ENCODE results near the gene PXDN. TPM values are rescaled to one million over a fixed set of nuclear protein-coding genes. Genes with fewer than 3 reads are reported as not detected.

The PXDN gene
- total and polyA plus RNA-seq, 9 donors: 36.0 to 116 (median 54.5) TPM

DNA sequence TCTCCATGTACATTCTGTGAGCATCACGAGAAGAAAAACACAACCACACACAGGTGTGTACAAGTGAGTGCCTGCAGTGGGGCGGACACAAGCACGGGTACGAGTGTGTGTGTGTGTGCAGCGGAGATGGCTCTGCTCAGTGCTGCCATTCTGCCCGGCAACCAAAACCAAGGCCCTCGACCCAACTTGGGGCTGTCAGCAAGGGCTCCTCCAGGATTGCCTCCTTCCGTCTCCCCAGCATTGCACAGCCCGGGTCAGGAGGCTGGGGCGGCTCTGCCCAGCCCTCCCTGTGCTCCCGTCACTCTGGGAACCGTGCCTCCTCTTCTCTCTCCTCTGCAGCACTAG lies 66.5 kb downstream of the PXDN start:
- TF ChIP-seq EP300 (IDR thresholded peaks at IDR 0.05) (no peak), POLR2A (IDR thresholded peaks at IDR 0.05) (no peak)
- TF ChIP-seq, protein P1, sequence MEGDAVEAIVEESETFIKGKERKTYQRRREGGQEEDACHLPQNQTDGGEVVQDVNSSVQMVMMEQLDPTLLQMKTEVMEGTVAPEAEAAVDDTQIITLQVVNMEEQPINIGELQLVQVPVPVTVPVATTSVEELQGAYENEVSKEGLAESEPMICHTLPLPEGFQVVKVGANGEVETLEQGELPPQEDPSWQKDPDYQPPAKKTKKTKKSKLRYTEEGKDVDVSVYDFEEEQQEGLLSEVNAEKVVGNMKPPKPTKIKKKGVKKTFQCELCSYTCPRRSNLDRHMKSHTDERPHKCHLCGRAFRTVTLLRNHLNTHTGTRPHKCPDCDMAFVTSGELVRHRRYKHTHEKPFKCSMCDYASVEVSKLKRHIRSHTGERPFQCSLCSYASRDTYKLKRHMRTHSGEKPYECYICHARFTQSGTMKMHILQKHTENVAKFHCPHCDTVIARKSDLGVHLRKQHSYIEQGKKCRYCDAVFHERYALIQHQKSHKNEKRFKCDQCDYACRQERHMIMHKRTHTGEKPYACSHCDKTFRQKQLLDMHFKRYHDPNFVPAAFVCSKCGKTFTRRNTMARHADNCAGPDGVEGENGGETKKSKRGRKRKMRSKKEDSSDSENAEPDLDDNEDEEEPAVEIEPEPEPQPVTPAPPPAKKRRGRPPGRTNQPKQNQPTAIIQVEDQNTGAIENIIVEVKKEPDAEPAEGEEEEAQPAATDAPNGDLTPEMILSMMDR (IDR thresholded peaks at IDR 0.05): no peak

DNA sequence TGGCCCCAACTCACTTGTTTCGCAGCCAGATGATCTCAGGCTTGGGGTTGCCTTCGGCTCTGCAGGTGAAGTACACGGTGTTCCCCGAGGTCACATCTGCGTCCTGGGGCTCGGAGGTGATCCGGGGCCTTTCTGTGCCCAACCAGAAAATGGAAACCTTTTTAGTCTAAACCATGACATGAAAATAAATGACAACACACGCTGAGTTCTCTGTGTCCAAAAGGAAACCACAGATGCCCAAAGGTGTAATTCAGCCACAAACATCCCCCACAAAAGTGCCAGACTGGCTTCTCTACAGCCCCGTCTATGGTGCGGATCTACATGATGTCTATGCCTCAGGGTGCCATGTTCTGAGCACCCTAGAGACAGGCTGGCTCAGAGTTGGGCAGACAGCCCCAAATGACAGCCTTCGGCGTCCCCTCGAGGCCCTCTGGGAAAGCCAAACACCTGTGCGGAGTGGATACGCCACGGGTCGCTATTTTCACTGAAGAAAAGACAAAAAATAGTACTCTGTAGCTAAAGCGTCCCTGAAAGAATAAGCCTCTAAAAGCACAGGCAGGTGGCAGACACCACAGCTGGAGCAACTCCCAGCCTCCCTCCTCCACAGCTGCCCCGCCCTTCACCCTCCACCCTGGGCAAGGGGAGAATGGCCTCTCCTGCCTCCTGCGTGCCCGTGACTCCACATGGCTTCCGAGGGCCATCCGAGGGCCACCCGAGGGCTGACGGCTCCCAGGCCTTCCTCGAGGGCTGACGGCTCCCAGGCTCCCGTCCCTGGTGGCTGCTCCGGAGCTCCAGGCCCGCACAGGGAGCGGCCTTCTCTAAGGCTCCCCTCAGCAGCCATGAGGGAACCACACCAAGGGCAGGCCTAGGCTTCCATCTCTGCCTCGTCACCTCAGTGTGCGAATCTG lies 67.1 kb downstream of the PXDN start:
- Histone ChIP-seq H3K36me3 (no peaks in the 10 kb centered on the region), H3K27me3 (no peaks in the 10 kb centered on the region), H3K4me3 (no peak overlapping the region), H3K27ac (no peak overlapping the region), H3K4me1 (ENCODE audit: insufficient read depth) (no peaks in the 10 kb centered on the region), H3K9me3 (no peaks in the 10 kb centered on the region)
- TF ChIP-seq EP300 (IDR thresholded peaks at IDR 0.05) (no peak), POLR2A (IDR thresholded peaks at IDR 0.05) (no peak)
- TF ChIP-seq, protein P1 (IDR thresholded peaks at IDR 0.05): no peak
- peak in 2 of 5 donors; percentile 13 to 14 for DNase-seq
- WGBS, 3 donors: 75 to 87% (median 77%) methylated on average over 33 of the region's 33 CpGs
- intact Hi-C loops (cut with DNase I): loop anchor here in 2 of 4 donors (10.0 kb wide), 1 partner anchor 68 kb away; the partner anchor contains the start of gene PXDN (in 2 of the 2)

More for the DNA sequence above, 66.5 kb downstream of the PXDN start:
- no peaks in the 10 kb centered on the region for H3K9me3 ChIP-seq
- H3K36me3 ChIP-seq: no peaks in the 10 kb centered on the region
- intact Hi-C loops (cut with DNase I): loop anchor here in 2 of 4 donors (10.0 kb wide), 1 partner anchor 67 kb away; the partner anchor contains the start of gene PXDN (in 2 of the 2)
- H3K27ac ChIP-seq: no peak overlapping the region
- H3K4me1 ChIP-seq (ENCODE audit: insufficient read depth): no peaks in the 10 kb centered on the region
- no peak for DNase-seq
- H3K27me3 ChIP-seq: no peaks in the 10 kb centered on the region
- WGBS, 3 donors: 87 to 92% (median 91%) methylated on average over 12 of the region's 12 CpGs
- H3K4me3 ChIP-seq: no peak overlapping the region

DNA sequence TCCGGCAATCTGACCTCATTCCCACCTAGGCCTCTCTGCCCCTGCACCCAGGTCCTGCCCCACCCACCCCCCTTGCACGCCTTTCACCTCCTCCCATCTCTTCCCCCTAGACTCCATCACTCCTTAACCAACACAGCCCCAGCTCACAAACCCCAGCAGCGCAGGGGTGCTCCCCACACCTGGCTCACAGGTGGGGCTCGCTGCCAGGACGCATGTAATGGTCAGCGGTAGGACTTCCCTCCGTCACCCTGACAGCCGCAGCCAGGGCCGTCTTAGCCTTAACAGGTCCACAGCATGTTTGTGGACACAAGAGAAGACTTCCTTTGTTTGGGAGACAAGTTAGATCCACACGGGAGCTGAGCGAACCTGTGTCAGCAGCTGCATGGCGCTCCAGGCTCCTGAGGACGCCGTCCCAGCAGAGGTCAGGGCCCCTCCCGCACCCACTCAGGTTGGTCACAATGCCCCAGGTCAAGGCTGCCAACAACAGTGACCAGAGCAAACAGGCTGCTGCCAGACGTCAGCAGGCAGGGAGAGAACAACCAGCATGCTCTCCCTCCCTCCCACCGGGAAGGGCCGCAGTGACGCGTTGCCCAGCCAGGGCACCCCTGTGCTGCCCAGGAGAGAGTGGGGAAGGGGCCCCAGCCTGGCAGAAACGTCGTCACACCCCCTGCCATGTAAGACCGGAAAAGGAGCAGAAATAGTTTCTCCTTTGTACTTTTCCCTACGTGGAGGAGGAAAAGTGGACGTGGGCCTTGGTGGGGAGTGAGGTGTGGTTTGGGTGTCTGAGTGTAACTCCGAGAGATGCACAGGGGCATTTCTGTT lies 68.0 kb downstream of the PXDN start:
- H3K4me3 ChIP-seq: no peak overlapping the region
- DNase-seq: peak in 1 of 5 donors; percentile 22
- WGBS, 3 donors: 83 to 88% (median 84%) methylated on average over 26 of the region's 26 CpGs
- intact Hi-C loops (cut with DNase I): loop anchor here in 2 of 4 donors (10.0 kb wide), 1 partner anchor 68 kb away; the partner anchor contains the start of gene PXDN (in 2 of the 2)
- no peaks in the 10 kb centered on the region for H3K4me1 ChIP-seq (ENCODE audit: insufficient read depth)
- no peaks in the 10 kb centered on the region for H3K9me3 ChIP-seq
- no peaks in the 10 kb centered on the region for H3K27me3 ChIP-seq
- no peaks in the 10 kb centered on the region for H3K36me3 ChIP-seq
- TF ChIP-seq POLR2A (IDR thresholded peaks at IDR 0.05): no peak
- no peak overlapping the region for H3K27ac ChIP-seq

DNA sequence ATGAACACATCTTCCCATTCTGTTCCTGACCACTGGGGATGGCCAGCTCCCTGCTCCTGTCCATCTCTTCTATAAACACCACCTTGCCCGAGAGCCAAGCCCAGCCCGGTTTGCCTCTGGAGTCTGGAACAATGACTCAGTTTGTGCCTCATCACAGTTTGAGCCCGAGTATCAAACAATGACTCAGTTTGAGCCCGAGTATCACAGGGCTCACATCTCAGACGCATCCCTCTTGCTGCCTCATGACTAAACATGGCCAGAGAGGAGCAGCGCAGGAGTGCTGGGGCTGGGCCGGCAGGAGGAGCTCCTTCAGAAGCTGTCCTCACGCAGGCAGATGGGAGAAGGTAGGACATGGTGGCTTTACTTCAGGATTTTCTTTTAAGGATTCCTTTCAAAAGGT lies 68.7 kb downstream of the PXDN start:
- TF ChIP-seq, protein P1 (IDR thresholded peaks at IDR 0.05): peak in 2 of 3 donors; percentile 16 to 29
- no peak for TF ChIP-seq EP300 (IDR thresholded peaks at IDR 0.05)
- Histone ChIP-seq H3K4me3 (no peak overlapping the region), H3K9me3 (no peaks in the 10 kb centered on the region), H3K4me1 (ENCODE audit: insufficient read depth) (no peaks in the 10 kb centered on the region), H3K27me3 (no peaks in the 10 kb centered on the region), H3K27ac (no peak overlapping the region), H3K36me3 (no peaks in the 10 kb centered on the region)
- 17 to 27% (median 25%) methylated on average over 8 of the region's 8 CpGs for WGBS, 3 donors
- peak in 4 of 5 donors; percentile 43 to 64 (median 58) for DNase-seq
- intact Hi-C loops (cut with DNase I): loop anchor here in 2 of 4 donors (10.0 kb wide), 1 partner anchor 69 kb away; the partner anchor contains the start of gene PXDN (in 2 of the 2)
